ENCODE measurements around the gene FADD.

FADD gene

DNA sequence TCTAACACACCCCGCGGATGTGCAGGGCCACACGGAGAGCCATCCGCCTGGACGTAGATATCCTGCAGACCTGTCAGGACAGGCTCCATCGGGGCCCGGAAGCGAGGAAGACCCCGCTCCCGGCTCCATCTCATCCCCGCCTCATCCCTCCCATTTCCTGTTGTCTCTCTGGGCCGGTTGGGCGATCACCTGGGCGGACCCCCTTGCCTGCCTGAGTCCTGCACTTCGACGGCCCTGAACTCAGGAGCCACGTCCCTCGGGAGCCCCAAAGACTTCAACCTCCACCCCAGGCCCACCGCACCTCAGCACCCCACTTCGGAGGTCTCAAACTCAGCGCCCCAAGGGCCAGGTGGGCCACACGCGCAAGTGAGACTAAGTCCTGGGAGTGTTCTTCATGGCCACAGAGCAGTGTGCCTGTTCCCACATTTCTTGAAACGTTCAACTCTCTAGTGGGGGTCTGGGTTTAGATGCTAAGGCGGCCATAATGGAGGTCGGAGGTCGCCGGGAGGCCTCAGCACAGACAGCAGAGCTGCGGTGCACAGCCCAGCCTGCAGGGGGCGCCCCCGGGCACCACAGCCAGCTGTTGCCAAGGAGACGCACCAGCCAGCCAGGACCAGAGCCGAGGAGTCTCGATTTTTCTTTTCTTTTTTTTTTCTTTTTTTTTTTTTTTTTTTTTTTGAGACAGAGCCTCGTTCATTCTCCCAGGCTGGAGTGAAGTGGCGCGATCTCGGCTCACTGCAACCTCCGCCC is 26.0 kb upstream of the FADD start:
- in situ Hi-C loops (cut with MboI; ENCODE audit: low pct_unique_long_range_greater_than_20kb, low sequenced_read_pairs), result loop anchor here (25.0 kb wide), 1 partner anchor 465 kb away; the partner anchor contains the start of gene FGF19

DNA sequence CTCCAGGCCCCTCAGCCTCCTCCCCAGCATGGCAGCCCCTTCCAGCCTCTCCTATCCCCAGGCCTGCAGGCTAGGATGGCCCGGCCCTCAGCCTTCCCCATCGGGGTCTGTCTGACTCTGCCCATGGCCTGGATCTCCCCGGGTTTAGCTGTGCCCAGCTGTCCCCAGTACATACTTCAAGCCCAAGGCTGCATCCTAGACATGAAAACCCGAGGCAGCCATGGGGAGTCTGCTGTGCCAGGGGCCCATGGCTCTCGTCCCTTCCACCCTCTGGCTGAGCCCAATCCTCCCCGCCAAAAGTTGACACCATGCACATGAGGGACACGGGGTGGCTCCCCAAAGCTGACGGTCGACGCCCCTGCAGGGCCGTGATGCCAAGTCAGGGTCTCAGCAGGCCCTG is 22.2 kb upstream of the FADD start:
- in situ Hi-C loops (cut with MboI; ENCODE audit: low pct_unique_long_range_greater_than_20kb, low sequenced_read_pairs), result loop anchor here (10.0 to 25.0 kb wide), 2 partner anchors 256 to 469 kb away; partner anchors contain the start of gene FGF19
- no peak for DNase-seq

More for the DNA sequence above, 26.0 kb upstream of the FADD start:
- peak; percentile 53 for DNase-seq

DNA sequence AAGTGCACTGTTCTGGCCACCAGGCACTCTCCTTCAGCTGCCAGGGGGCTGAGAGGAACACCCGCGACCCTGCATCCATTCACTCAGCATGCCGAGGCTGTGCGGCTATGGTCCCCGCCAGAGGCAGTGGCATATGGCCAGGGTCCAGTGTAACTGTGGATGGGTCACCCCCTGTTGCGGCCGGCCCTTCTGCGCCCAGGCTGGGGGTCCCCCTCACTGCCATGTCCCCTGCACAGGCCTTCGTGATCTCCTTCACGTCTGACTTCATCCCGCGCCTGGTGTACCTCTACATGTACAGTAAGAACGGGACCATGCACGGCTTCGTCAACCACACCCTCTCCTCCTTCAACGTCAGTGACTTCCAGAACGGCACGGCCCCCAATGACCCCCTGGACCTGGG is 20.8 kb upstream of the FADD start:
- in situ Hi-C loops (cut with MboI; ENCODE audit: low pct_unique_long_range_greater_than_20kb, low sequenced_read_pairs), result loop anchor here (10.0 to 25.0 kb wide), 2 partner anchors 257 to 470 kb away; partner anchors contain the start of gene FGF19
- no peak for DNase-seq

GRCh38 chr11:70183032-70183431 is 20.1 kb upstream of the FADD start:
- DNase-seq, result no peak
- in situ Hi-C loops (cut with MboI; ENCODE audit: low pct_unique_long_range_greater_than_20kb, low sequenced_read_pairs), result loop anchor here (10.0 to 25.0 kb wide), 2 partner anchors 258 to 471 kb away; partner anchors contain the start of gene FGF19

DNA sequence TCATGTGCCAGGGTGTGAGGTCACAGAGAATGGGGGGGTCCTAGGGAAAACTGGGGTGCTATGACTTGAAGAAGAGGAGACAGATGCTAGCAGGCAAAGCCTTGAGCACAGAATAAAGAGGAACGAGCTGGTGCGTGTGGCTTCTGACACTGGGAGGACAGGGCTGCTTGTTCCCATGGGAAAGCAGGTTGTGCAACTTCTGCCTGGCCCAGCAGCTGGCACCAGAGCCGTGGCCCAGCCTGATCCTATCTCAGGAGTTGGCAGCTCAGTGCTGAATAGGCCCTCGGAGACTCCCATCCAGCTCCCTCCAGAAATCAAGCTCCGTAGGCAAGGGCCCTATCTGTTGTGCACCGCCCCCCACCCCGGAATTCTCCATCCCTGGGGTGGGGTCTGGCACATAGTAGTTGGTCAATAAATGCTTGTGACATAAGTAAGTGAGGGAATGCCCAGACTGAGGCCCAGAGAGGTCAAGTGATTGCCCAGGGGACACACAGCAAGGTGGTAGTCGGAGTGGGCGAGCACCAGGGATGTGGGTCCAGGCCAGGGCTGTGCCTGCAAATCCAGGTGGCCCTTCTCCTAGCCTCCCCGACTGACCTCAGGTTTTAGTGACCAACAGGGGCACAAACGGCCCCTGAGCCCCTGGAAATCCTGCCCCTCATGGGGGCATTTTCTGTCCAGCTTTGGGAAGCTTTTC is 19.5 kb upstream of the FADD start:
- in situ Hi-C loops (cut with MboI; ENCODE audit: low pct_unique_long_range_greater_than_20kb, low sequenced_read_pairs), result loop anchor here (10.0 to 25.0 kb wide), 2 partner anchors 259 to 471 kb away; partner anchors contain the start of gene FGF19
- DNase-seq, result no peak

- in situ Hi-C loops (cut with MboI; ENCODE audit: low pct_unique_long_range_greater_than_20kb, low sequenced_read_pairs), result loop anchor here (10.0 to 25.0 kb wide), 2 partner anchors 260 to 472 kb away; partner anchors contain the start of gene FGF19
- no peak for DNase-seq
Measured at GRCh38 chr11:70184396-70184795, 18.7 kb upstream of the FADD start.

GRCh38 chr11:70185348-70186055 is 17.6 kb upstream of the FADD start:
- in situ Hi-C loops (cut with MboI; ENCODE audit: low pct_unique_long_range_greater_than_20kb, low sequenced_read_pairs), result loop anchor here (10.0 to 25.0 kb wide), 2 partner anchors 261 to 473 kb away; partner anchors contain the start of gene FGF19

GRCh38 chr11:70186420-70186819 is 16.7 kb upstream of the FADD start:
- in situ Hi-C loops (cut with MboI; ENCODE audit: low pct_unique_long_range_greater_than_20kb, low sequenced_read_pairs), result loop anchor here (10.0 to 25.0 kb wide), 2 partner anchors 262 to 474 kb away; partner anchors contain the start of gene FGF19
- DNase-seq, result no peak

More at GRCh38 chr11:70185348-70186055, 17.6 kb upstream of the FADD start:
- no peak for DNase-seq

DNA sequence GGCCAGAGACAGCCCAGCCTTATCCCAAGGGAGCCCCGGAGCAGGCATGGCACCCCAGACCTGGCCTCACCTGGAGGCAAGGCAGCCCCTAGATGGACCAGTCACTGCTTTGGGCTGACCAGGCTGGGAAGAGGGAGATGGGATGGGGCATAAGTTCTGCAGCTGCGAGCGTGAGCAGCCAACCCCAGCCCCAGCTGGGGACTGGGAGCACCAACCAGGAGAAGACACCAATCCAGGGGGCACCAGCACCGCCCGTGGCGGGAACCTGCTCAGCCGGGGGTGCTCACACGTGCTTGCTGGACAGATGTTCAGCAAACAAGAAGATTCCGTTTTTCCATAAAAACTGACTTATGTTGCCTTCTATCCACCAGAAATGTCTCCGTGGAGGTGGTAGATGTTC is 16.2 kb upstream of the FADD start:
- in situ Hi-C loops (cut with MboI; ENCODE audit: low pct_unique_long_range_greater_than_20kb, low sequenced_read_pairs), result loop anchor here (10.0 to 25.0 kb wide), 2 partner anchors 262 to 475 kb away; partner anchors contain the start of gene FGF19
- DNase-seq, result no peak

- DNase-seq, result no peak
- in situ Hi-C loops (cut with MboI; ENCODE audit: low pct_unique_long_range_greater_than_20kb, low sequenced_read_pairs), result loop anchor here (10.0 to 25.0 kb wide), 2 partner anchors 263 to 475 kb away; partner anchors contain the start of gene FGF19
Measured at GRCh38 chr11:70187771-70188170, 15.3 kb upstream of the FADD start.

DNA sequence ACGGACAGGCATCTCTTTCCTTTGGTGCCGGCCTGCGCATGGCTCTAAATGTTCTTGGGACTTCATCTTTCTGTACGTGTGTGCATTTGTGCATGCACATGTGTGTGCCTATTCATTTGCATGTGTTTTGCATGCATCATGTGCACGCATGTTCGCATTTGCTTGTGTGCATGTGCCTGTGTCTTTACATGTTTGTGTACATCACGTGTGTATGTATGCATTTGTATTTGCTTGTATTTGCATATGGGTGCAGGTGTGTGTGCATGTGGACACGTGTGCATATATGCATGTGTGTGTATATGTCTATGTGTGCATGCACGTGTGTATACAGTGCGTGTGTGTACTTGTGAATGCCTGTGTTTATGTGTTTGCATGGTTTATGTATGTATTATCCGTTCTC is 13.5 kb upstream of the FADD start:
- in situ Hi-C loops (cut with MboI; ENCODE audit: low pct_unique_long_range_greater_than_20kb, low sequenced_read_pairs), result loop anchor here (10.0 to 25.0 kb wide), 2 partner anchors 265 to 477 kb away; partner anchors contain the start of gene FGF19
- DNase-seq, result no peak

DNA sequence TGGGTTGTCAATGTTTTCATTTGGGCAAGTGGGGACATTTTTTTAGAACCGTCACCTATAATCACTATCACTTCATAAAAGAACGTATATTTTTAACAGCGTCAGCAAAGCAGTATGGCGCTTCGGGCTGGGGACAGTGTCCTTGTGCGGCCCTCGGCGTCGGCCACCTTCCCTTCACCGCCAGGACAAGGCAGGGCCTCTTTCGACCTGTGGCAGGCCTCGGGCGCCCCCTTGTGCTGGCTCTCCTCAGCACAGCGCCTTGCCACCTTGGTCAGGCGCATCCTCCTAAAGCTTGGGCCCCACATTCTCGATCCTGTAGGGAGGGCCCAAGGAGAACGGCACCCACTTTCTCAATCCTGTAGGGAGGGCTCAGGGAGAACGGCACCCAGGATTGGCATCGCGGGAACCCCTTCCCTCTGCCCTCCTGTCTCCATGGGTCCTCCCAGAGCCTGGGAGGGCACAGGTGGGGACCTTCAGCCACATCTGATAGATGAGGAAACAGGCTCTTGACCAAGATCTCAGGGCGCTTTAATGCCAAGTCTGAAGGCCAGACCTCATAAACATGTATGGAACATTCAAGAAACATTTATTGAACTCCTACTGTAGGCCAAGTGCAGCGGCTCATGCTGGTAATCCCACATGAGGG is 11.5 kb upstream of the FADD start:
- DNase-seq, result peak; percentile 62

DNA sequence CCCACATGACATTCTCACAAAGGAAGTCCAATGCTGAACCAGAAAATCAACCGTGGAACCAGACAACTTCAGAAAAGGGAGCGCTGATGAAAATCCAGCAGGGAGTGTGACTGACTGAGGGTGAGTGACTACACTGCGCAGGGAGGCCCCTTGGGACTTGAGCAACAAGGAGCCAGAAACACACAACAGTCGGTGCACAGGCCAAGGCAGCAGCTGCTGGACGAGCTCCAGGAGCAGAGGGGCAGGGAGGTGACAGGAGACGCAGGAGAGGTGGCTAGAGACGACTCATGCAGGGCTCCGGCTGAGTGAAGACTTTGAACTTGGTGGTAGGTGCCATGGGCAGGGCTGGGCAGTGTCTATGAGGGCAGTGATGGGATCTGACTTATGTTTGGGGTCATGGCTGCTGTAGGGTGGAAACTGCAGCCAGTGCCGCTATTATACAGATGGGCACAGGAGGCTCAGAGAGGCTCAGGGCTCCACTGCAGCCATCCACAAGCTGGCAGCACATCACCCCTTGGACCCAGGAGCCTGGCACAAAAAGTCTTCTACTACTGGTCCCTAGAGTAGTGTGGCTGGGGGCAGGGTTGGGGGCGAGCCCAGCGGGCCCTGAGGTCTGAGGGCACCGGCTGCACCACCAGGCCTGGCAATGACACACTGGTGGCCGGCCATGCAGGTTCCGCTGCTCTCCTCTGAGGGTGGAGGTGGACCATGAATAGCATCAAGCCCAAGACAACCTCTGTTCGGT is 10.3 kb upstream of the FADD start:
- no peak for DNase-seq

More for the DNA sequence above, 11.5 kb upstream of the FADD start:
- in situ Hi-C loops (cut with MboI; ENCODE audit: low pct_unique_long_range_greater_than_20kb, low sequenced_read_pairs), result loop anchor here (25.0 kb wide), 1 partner anchor 479 kb away; the partner anchor contains the start of gene FGF19

GRCh38 chr11:70193411-70194292 is 9.4 kb upstream of the FADD start:
- no peak for DNase-seq
- in situ Hi-C loops (cut with MboI; ENCODE audit: low pct_unique_long_range_greater_than_20kb, low sequenced_read_pairs), result loop anchor here (25.0 kb wide), 1 partner anchor 481 kb away; the partner anchor contains the start of gene FGF19

More for the DNA sequence above, 10.3 kb upstream of the FADD start:
- in situ Hi-C loops (cut with MboI; ENCODE audit: low pct_unique_long_range_greater_than_20kb, low sequenced_read_pairs), result loop anchor here (25.0 kb wide), 1 partner anchor 481 kb away; the partner anchor contains the start of gene FGF19

DNA sequence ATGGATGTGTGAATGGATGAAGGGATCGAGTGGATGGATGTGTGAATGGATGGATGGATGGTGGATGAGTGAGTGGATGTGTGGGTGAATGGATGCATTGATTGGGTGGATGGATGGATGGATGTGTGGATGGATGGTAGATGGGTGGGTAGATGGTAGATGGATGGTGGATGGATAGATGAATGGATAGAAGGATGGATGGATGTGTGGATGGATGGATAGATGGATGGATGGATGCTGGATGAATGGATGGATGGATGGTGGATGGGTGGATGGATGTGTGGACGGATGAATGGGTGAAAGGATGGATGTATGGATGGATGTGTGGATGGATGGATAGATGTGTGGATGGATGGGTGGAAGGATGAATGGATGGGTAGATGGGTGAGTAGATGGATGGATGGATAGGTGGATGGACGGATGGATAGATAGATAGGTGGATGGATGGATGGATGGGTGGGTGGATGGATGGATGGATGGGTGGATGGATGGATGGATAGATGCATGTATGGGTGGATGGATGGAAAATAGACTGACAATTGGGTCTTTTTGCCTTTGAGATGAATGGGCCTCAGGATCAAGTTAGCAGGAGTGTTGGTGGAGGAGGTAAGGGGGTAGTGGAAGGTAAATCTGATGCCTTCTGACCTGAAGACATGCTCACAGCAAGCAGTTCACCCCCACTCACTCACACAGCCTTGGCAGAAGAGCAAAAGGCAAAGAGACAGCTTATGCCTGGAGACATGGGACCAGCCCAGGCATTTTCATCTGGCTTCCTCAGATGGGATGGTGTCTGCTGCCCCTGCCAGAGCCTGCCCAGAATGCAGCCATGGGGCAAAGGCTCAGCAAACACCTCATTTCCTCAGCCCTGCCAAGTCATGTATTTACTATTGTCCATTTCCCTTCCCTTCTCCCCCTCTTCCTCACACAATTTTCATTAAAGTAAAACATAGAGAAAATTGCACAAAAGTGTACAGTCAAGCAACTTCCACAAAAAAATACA is 8.0 kb upstream of the FADD start:
- in situ Hi-C loops (cut with MboI; ENCODE audit: low pct_unique_long_range_greater_than_20kb, low sequenced_read_pairs), result loop anchor here (25.0 kb wide), 1 partner anchor 483 kb away; the partner anchor contains the start of gene FGF19

More for the DNA sequence above, 8.0 kb upstream of the FADD start:
- no peak for DNase-seq

Data from KBM-7 (cell line).